IgD-negative memory B cell (primary cell): Measurements from ENCODE around the gene RAB20. TPM values are rescaled to one million over a fixed set of nuclear protein-coding genes. Genes with fewer than 3 reads are reported as not detected.
"Not testable (repeated sequence)": the region's sequence is repeated elsewhere in the genome, so short reads cannot be mapped to it uniquely, and the experiment has no call there.

Experiments used
- H3K27ac Mint-ChIP-seq, 3 donors: one replicate each; pipeline ENCODE4 v1.8.0; 2020 to 2022; ENCODE audit warnings: mild to moderate bottlenecking in 3 of 3, mixed read lengths in 3 of 3, moderate library complexity in 1 of 3
- H3K27me3 Mint-ChIP-seq: one replicate; pipeline ENCODE4 v1.8.0; 2021; ENCODE audit warnings: mixed read lengths
- H3K36me3 Mint-ChIP-seq: one replicate; pipeline ENCODE4 v1.8.0; 2020; ENCODE audit warnings: mild to moderate bottlenecking, mixed read lengths
- H3K4me1 Mint-ChIP-seq, 3 donors: one replicate each; pipeline ENCODE4 v1.8.0; 2020 to 2022; ENCODE audit warnings: mixed read lengths in 3 of 3, mild to moderate bottlenecking in 1 of 3
- H3K4me3 Mint-ChIP-seq, 4 donors: one replicate each; pipeline ENCODE4 v1.8.0; 2020 to 2022; ENCODE audit warnings: mild to moderate bottlenecking in 4 of 4, mixed read lengths in 4 of 4, moderate library complexity in 3 of 4
- H3K9me3 Mint-ChIP-seq, 3 donors: one replicate each; pipeline ENCODE4 v1.8.0; 2020 to 2021; ENCODE audit warnings: mixed read lengths in 3 of 3, mild to moderate bottlenecking in 1 of 3
- polyA plus RNA-seq: library from polyadenylated mRNA; unstranded; fragments of 300-500 nt; fragmentation: Illumina TruSeq; gene quantifications from one replicate; pipeline ENCODE4 v1.2.3, GENCODE V29; 2021

RAB20 gene, protein sequence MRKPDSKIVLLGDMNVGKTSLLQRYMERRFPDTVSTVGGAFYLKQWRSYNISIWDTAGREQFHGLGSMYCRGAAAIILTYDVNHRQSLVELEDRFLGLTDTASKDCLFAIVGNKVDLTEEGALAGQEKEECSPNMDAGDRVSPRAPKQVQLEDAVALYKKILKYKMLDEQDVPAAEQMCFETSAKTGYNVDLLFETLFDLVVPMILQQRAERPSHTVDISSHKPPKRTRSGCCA
- polyA plus RNA-seq = 1.7 TPM

DNA sequence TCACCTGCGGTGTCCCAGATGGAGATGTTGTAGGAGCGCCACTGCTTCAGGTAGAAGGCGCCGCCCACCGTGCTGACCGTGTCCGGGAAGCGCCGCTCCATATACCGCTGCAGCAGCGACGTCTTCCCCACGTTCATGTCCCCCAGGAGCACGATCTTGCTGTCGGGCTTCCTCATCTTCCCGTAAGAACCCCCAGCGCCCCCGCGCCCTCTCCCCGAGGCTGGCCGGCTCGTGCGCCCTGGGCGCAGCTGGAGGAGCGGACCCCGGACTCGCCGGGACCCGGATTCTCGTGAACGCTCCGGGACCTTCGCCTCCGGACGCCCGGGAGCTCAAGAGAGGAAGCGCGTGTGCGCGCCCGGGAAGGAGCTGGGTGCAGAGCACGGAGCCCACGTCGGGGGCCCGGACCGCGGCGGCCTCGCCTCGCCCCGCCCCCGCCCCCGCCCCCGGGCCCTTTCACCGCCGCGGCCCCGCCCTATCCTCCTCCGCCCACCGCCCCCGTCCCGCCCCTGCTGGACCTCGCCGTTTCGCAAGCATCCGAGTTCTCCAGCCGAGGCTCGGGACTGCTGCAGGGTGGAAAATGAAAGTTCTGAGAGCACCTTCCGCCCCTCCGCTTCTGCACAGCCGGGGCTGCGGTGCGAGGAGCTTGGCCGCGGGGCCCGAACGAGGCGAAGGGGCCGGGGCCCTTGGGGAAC, at the start of gene RAB20:
Gene RAB20, minus strand, starts transcription at position 379 of the 692 bp plus-strand sequence. Its CDS starts 203 bp downstream, at position 176.
- Mint-ChIP-seq H3K4me1 (peaks cover 9 to 20% (median 18%) of the 10 kb centered on the region in 3 donors), H3K9me3 (no peaks in the 10 kb centered on the region), H3K36me3 (peaks cover 4% of the 10 kb centered on the region), H3K27me3 (peaks cover 27% of the 10 kb centered on the region), H3K27ac (peak within 1 kb of the TSS; percentile 83 to 96 (median 90)), H3K4me3 (peak within 1 kb of the TSS; percentile 89 to 99 (median 98))

DNA sequence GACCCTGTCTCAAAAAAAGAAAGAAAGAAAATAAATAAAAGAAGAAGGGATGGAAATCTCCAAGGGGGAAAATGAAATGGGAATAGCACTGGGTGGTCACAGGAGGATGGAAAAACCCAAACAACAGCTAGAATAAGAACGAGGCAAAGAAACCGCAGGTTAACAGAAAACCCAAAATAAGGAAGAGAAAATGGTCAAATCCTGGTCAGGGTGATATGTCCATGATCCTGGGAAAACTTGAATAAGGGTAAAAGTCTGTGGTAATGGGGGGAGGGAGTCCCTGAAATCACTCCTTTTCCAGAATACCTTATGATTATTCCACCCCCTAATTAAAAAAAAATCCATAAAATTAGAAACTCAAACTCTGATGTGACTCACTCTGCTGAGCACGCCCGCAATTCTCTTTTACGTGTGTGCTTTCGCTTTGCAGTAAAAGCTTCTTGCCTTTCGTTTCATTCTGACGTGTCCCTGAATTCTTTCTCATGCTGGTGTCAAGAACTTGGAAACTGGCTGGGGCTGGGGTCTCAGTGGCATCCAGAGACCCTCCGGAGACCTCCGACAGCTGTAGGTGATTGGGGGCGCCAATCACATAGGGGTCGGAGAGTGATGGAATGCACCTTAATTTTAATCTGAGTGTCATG, 49.6 kb upstream of the RAB20 start:
- peak overlapping the region; percentile 58 to 91 (median 70) for H3K4me3 Mint-ChIP-seq
- H3K27me3 Mint-ChIP-seq = no peaks in the 10 kb centered on the region

DNA sequence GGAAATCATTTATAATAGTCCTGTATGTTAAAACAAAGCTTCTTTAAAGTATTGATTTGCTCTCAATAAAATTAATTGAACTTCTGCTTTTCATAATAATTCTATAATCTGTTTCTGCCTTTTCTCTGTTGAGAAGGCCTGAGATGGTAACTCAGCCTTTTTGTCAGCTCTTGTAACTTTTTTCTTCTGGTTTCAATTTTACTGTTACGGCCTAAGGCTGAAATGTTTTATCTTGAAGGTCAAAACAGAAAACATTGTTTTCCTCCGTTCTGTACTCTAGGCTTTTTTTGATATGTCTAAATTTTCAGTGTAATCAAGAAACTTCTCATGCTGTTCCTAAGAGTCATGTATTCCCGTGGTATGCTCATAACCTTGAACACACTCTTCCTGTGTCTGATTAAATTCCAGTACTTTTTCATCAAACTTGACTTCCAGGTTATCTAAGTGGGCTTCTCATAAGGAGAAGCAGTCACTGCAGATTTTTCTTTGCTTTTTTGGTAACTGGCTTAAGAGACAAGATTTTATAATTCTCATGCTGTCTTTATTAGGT, 46.2 kb upstream of the RAB20 start:
- Mint-ChIP-seq H3K36me3 (peaks cover 2% of the 10 kb centered on the region), H3K4me3 (no peak overlapping the region), H3K27me3 (peaks cover under 1% of the 10 kb centered on the region), H3K27ac (no peak overlapping the region), H3K9me3 (no peaks in the 10 kb centered on the region), H3K4me1 (peaks cover 8 to 13% (median 9%) of the 10 kb centered on the region in 3 donors)

More for the DNA sequence above, 49.6 kb upstream of the RAB20 start:
- Mint-ChIP-seq H3K4me1 (peaks cover 9 to 18% (median 18%) of the 10 kb centered on the region in 3 donors), H3K36me3 (peaks cover 2% of the 10 kb centered on the region), H3K9me3 (no peaks in the 10 kb centered on the region), H3K27ac (peak overlapping the region in 2 of 3 donors; percentile 33 to 48)

DNA sequence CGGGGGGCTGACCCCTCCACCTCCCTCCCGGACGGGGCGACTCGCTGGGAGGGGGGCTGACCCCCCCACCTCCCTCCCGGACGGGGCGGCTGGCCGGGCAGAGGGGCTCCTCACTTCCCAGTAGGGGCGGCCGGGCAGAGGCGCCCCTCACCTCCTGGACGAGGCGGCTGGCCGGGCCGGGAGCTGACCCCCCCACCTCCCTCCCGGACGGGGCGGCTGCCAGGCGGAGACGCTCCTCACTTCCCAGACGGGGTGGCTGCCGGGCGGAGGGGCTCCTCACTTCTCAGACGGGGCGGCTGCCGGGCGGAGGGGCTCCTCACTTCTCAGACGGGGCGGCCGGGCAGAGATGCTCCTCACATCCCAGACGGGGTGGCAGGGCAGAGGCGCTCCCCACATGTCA, 44.8 kb upstream of the RAB20 start:
- H3K27me3 Mint-ChIP-seq, H3K27ac Mint-ChIP-seq, H3K36me3 Mint-ChIP-seq, H3K4me3 Mint-ChIP-seq, H3K4me1 Mint-ChIP-seq, H3K9me3 Mint-ChIP-seq: not testable (repeated sequence)

DNA sequence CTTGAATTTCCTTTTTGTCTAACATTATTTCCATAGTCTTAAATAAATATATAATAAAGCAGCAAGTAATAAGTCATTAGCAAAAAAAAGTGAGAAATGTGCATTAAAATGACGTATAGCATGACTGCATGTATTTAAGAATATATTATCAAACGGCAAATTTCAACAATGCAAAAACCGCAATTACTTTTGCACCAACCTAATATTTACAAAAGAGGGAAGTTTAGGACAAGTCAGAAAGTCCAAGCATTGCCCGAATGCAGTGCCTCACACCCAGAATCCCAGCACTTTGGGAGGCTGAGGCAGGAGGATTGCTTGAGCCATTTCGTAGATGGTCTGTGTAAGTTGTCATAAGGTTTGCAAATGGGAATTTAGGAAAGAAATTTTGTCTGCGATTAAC, 43.6 kb upstream of the RAB20 start:
- Mint-ChIP-seq H3K4me1 (peaks cover 0 to 2% (median 0%) of the 10 kb centered on the region in 3 donors), H3K36me3 (peaks cover 2% of the 10 kb centered on the region), H3K9me3 (no peaks in the 10 kb centered on the region), H3K4me3 (no peak overlapping the region), H3K27me3 (peaks cover 6% of the 10 kb centered on the region), H3K27ac (no peak overlapping the region)

DNA sequence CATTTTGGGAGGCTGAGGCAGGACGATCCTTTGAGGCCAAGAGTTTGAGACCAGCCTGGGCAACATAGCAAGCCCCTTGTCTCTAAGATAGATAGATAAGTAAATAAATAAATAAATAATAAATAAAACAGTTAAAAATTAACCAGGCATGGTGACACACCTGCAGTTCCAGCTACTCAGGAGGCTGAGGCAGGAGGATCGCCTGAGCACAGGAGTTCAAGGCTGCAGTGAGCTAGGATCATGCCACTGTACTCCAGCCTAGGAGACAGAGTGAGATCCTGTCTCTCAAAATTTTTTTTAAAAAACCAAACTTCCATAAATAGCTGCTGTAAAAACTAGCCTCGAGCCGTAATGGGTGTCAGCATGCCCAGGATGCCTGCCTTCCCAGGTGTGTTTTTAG, 39.5 kb upstream of the RAB20 start:
- peaks cover 2% of the 10 kb centered on the region for H3K36me3 Mint-ChIP-seq
- peaks cover 6% of the 10 kb centered on the region for H3K27me3 Mint-ChIP-seq
- H3K4me3 Mint-ChIP-seq = no peak overlapping the region
- no peaks in the 10 kb centered on the region for H3K9me3 Mint-ChIP-seq
- H3K4me1 Mint-ChIP-seq = no peaks in the 10 kb centered on the region
- H3K27ac Mint-ChIP-seq = no peak overlapping the region

DNA sequence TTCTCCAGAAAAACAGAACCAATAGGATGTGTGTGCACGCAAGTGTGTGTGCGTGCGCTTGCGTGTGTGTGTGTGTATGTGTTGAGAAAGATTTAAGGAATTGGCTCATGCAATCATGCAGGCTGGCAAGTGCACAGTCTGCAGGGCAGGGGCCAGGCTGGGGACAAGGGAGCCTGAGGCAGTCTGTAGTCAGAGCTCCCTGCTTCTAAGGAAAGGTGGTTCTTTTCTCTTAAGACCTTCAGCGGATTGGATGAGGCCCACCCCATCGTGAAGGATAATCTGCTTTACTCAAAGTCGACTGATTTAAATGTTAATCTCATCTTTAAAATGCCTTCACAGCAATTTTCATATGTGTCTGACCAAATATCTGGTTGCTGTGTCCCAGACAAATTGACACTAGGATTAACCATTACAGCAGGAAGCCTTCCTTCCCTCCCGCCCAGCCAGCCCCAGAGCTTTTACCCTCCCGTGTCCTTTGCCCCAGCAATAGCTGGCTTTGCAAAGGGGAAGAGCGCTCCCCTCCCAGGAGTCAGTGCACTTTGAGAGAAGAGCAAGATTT, 38.8 kb upstream of the RAB20 start:
- Mint-ChIP-seq H3K4me3 (no peak overlapping the region), H3K27ac (peak overlapping the region in 1 of 3 donors; percentile 53), H3K36me3 (peaks cover 2% of the 10 kb centered on the region), H3K27me3 (peaks cover 6% of the 10 kb centered on the region), H3K4me1 (no peaks in the 10 kb centered on the region), H3K9me3 (no peaks in the 10 kb centered on the region)

DNA sequence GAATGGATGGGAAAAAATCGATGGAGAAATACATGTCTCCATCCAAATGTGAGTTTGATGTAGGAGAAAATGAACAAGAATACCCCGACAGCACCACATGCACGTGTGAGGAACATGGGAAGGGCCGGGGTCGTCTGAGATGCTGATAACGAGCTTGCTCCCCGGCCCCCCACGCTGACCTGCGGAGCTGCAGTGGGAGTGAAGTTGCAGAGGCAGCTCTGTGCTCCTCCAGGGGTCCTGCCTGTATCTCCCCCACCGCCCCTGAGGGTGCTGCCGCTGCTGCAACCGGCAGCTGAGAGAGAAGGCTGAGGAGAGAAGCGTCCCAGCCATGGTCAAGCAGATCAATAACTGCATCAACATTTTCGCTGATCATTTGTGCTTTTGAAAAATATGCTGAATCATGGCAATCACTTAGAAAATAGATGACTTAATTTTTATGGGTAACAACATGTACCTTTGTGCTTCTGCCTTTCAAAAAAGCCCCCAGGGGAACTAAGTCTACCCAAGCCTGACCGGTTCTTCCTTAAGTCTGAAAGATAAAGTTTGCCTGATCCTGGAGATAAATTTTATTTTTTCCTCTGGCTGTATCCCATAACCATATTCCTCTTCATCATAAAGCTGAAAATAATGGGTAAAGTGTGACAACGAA, 35.6 kb upstream of the RAB20 start:
- H3K27me3 Mint-ChIP-seq = peaks cover 4% of the 10 kb centered on the region
- no peaks in the 10 kb centered on the region for H3K9me3 Mint-ChIP-seq

DNA sequence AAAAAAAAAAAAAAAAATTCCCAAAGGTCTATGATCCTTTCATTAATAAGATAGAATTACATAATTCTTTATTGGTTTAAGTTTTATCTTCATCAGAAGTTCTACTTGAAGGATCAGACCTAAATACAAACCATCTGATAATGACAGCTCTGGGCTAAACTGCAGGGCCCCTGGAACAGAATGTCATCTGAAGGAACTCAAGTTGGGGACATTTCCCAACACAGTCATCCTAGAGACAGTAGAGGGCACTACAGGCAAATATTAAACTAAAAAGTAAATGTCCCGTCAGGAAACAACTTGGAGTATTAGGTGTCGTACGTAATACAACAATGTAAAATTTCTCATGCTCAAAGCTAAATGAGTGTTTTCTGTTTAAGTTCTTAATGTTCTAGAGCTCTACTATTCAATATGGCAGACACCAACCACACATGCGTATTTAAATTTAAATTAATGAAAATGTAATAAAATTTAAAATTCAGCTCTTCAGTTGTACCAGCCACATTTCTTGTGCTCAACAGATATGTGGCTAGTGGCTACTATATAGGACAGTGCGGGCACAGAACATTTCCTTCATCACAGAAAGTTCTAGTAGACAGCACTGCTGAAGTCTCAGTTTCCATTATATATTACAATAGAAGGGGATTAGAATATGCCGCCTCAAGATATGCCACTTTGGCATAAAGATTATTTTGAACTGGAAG, 32.1 kb upstream of the RAB20 start:
- H3K27ac Mint-ChIP-seq = no peak overlapping the region
- H3K4me1 Mint-ChIP-seq = peaks cover 0 to 2% (median 0%) of the 10 kb centered on the region in 3 donors
- no peak overlapping the region for H3K4me3 Mint-ChIP-seq
- H3K36me3 Mint-ChIP-seq = no peaks in the 10 kb centered on the region
- H3K27me3 Mint-ChIP-seq = peaks cover 8% of the 10 kb centered on the region
- H3K9me3 Mint-ChIP-seq = no peaks in the 10 kb centered on the region

More for the DNA sequence above, 35.6 kb upstream of the RAB20 start:
- H3K4me3 Mint-ChIP-seq = no peak overlapping the region
- peaks cover 0 to 2% (median 0%) of the 10 kb centered on the region in 3 donors for H3K4me1 Mint-ChIP-seq
- H3K36me3 Mint-ChIP-seq = no peaks in the 10 kb centered on the region
- H3K27ac Mint-ChIP-seq = no peak overlapping the region

DNA sequence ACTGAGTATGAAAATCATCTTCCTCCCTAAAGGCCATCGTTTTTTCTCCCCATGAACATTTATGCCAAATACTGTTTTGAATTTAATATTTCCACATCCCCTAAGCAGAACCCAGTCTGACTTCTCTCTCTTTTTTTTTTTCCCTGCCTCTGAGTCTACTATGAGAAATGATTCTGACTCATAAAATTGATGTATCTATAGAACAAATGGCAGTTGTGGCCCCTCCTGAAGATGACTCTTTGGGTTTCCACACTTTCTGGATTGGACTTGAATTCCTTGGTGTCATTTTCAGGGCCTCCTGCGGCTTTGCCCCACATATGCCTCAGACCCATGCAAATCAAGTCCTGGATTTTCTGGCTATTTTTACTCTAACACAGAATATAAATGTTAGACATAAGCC, 31.1 kb upstream of the RAB20 start:
- Mint-ChIP-seq H3K9me3 (no peaks in the 10 kb centered on the region), H3K27ac (no peak overlapping the region), H3K27me3 (peaks cover 8% of the 10 kb centered on the region), H3K4me3 (no peak overlapping the region), H3K36me3 (no peaks in the 10 kb centered on the region), H3K4me1 (peaks cover 0 to 2% (median 0%) of the 10 kb centered on the region in 3 donors)

DNA sequence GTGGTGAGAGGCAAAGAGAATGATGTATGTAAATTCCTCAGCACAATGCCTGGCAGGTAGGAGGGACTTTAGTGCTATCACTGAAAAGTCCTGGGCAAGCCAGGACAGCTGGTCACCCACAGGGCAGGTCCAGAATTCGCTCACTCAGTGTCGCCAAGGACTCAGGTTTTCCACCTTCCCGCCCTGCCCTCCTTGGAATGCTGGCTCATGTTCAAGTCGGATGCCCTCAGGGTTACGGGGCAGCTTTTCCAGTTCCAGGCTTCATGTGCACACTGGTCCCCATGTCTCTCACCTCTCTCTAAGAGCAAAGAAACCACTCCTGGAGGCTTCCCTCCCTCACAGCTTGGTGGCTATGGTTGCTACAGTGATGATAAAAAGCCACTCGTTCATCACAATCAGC, 29.1 kb upstream of the RAB20 start:
- Mint-ChIP-seq H3K27me3 (peaks cover 8% of the 10 kb centered on the region), H3K4me3 (no peak overlapping the region), H3K36me3 (no peaks in the 10 kb centered on the region), H3K9me3 (no peaks in the 10 kb centered on the region), H3K4me1 (peaks cover 0 to 2% (median 0%) of the 10 kb centered on the region in 3 donors), H3K27ac (no peak overlapping the region)

DNA sequence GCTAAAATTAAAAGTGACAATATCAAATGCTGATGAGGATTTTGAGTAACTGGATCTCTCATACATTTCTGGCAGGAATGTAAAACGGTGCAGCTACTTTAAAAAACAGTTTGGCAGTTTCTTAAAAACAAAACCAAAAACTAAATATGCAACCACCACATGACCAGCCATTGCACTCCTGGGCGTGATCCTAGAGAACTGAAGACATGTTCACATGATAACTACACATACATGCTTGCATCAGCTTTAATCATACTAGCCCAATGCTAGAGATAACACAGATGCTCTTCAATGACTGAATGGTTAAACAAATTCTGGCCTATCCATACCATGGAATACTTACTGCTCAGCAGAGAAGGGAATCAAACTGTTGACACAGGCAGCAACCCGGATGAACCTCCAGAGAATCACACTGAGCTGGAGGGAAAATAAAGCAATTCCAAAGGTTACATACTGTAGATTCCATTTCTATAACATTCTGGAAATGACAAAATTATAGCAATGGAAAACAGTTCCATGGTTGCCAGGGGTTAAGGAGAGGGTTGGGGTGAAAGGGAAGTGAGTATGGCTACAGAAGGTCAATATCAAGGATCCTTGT, 28.4 kb upstream of the RAB20 start:
- Mint-ChIP-seq H3K27ac (no peak overlapping the region), H3K27me3 (peaks cover 8% of the 10 kb centered on the region), H3K36me3 (no peaks in the 10 kb centered on the region), H3K9me3 (no peaks in the 10 kb centered on the region), H3K4me1 (peaks cover 0 to 2% (median 0%) of the 10 kb centered on the region in 3 donors), H3K4me3 (no peak overlapping the region)

DNA sequence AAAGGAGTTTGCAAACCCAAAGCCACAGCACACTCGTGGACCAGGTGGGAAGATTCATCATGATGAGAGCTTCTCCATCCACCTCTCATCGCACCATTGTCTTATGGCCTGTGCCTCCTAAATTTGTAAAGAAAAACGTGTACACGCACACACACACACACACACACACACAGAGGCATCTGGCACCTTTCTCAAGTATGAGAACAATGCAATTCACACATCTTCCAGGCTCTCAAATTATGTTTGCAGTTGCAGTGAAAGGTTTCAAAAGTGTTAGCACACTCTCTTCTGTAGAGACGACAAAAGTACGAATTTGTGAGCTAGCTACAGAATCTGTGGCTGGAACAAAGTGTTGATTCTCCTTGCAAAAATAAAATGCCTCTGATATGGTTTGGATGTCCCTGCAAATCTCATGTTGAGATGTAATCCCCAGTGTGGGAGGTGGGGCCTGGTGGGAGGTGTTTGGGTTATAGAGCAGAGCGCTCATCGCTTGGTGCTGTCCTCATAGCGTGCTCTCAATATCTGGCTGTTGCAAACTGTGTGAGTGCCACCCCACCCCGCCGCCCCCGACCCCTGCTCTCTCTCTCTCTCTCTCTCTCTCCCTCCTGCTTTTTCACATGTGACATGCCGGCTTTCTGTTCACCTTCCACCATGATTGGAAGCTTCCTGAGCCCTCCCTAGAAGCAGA, 21.8 kb upstream of the RAB20 start:
- no peaks in the 10 kb centered on the region for H3K9me3 Mint-ChIP-seq
- H3K27me3 Mint-ChIP-seq = peaks cover 30% of the 10 kb centered on the region

More for the DNA sequence above, 21.8 kb upstream of the RAB20 start:
- Mint-ChIP-seq H3K27ac (no peak overlapping the region), H3K4me1 (no peaks in the 10 kb centered on the region), H3K4me3 (no peak overlapping the region), H3K36me3 (no peaks in the 10 kb centered on the region)
